Ascending aorta (tissue), 2 donors: ENCODE measurements around the gene PAQR5. TPM values are rescaled to one million over a fixed set of nuclear protein-coding genes. Genes with fewer than 3 reads are reported as not detected.

Experiments used
- DNase-seq, 2 donors: peaks; one replicate each; pipeline ENCODE4 v3.0.0-alpha.2; 2019; ENCODE audit warnings: low spot score in 2 of 2
- H3K27ac ChIP-seq, 2 donors: fragments of 200-600 bp; sonication (generic); one replicate each; pipeline ENCODE4 v1.5.1; 2016 to 2017; ENCODE audit warnings: mild to moderate bottlenecking in 1 of 2
- H3K27me3 ChIP-seq: fragments of 200-600 bp; sonication (generic); one replicate; pipeline ENCODE4 v1.5.1; 2017
- H3K36me3 ChIP-seq, 2 donors: fragments of 200-600 bp; sonication (generic); one replicate each; pipeline ENCODE4 v1.5.1; 2016
- H3K4me1 ChIP-seq, 2 donors: fragments of 200-600 bp; sonication (generic); one replicate each; pipeline ENCODE4 v1.5.1; 2016 to 2017; ENCODE audit warnings: mild to moderate bottlenecking in 1 of 2
- H3K4me3 ChIP-seq, 2 donors: fragments of 200-600 bp; sonication (generic); one replicate each; pipeline ENCODE4 v1.5.1; 2016 to 2017; ENCODE audit warnings: mild to moderate bottlenecking in 1 of 2
- H3K9me3 ChIP-seq, 2 donors: fragments of 200-600 bp; sonication (generic); one replicate each; pipeline ENCODE4 v1.5.1; 2016
- CTCF ChIP-seq, 3 experiments: fragments of 200-600 bp in 2 of 3; fragments of 450-650 bp in 1 of 3; sonication (generic) in 2 of 3; IDR thresholded peaks; one replicate each; pipeline ENCODE4 v1.5.1; 2016 to 2019; ENCODE audit warnings: antibody characterized with exemption in 3 of 3, mild to moderate bottlenecking in 1 of 3, moderate library complexity in 1 of 3
- intact Hi-C: fragments of 100-400 bp; cut with DNase I; formaldehyde crosslinking; loops from one replicate; pipeline ENCODE4 v1.15.1; 2023
- total RNA-seq: library from RNA; depleted of rRNA; stranded (reverse); fragments of >200 nt; gene quantifications from one replicate; pipeline ENCODE4 v1.1.0, GENCODE V29; 2016

Gene PAQR5
- total RNA-seq, 1 donor from 2014 or later = 1.1 TPM

GRCh38 chr15:69320977-69321554 is 22.4 kb downstream of the PAQR5 start:
- H3K9me3 ChIP-seq = no peaks in the 10 kb centered on the region
- H3K27me3 ChIP-seq = no peaks in the 10 kb centered on the region
- no peak overlapping the region for H3K27ac ChIP-seq
- no peak for DNase-seq
- intact Hi-C loops = no loop called here
- H3K4me1 ChIP-seq = no peaks in the 10 kb centered on the region
- no peak overlapping the region for H3K4me3 ChIP-seq
- no peaks in the 10 kb centered on the region for H3K36me3 ChIP-seq
- TF ChIP-seq CTCF (IDR thresholded peaks at IDR 0.05) = no peak

GRCh38 chr15:69323893-69324430 is 25.2 kb downstream of the PAQR5 start:
- Histone ChIP-seq H3K27ac (no peak overlapping the region), H3K4me3 (no peak overlapping the region), H3K9me3 (no peaks in the 10 kb centered on the region), H3K36me3 (no peaks in the 10 kb centered on the region), H3K27me3 (no peaks in the 10 kb centered on the region), H3K4me1 (no peaks in the 10 kb centered on the region)
- intact Hi-C loops = no loop called here
- DNase-seq = no peak
- TF ChIP-seq CTCF (IDR thresholded peaks at IDR 0.05) = no peak

GRCh38 chr15:69324565-69324964 is 25.9 kb downstream of the PAQR5 start:
- H3K9me3 ChIP-seq = no peaks in the 10 kb centered on the region
- no peaks in the 10 kb centered on the region for H3K27me3 ChIP-seq
- H3K27ac ChIP-seq = no peak overlapping the region
- intact Hi-C loops = no loop called here
- DNase-seq = no peak
- no peak overlapping the region for H3K4me3 ChIP-seq
- H3K4me1 ChIP-seq = no peaks in the 10 kb centered on the region
- no peaks in the 10 kb centered on the region for H3K36me3 ChIP-seq
- no peak for TF ChIP-seq CTCF (IDR thresholded peaks at IDR 0.05)

- H3K9me3 ChIP-seq = no peaks in the 10 kb centered on the region
- TF ChIP-seq CTCF (IDR thresholded peaks at IDR 0.05) = no peak
- DNase-seq = no peak
- H3K36me3 ChIP-seq = no peaks in the 10 kb centered on the region
- no peaks in the 10 kb centered on the region for H3K4me1 ChIP-seq
- H3K27ac ChIP-seq = no peak overlapping the region
- H3K27me3 ChIP-seq = no peaks in the 10 kb centered on the region
- intact Hi-C loops = no loop called here
- no peak overlapping the region for H3K4me3 ChIP-seq
Observed at GRCh38 chr15:69325456-69325971, 26.8 kb downstream of the PAQR5 start.

- TF ChIP-seq CTCF (IDR thresholded peaks at IDR 0.05) = no peak
- Histone ChIP-seq H3K4me3 (no peak overlapping the region), H3K36me3 (no peaks in the 10 kb centered on the region), H3K27me3 (no peaks in the 10 kb centered on the region), H3K4me1 (no peaks in the 10 kb centered on the region), H3K27ac (no peak overlapping the region), H3K9me3 (no peaks in the 10 kb centered on the region)
- no peak for DNase-seq
- intact Hi-C loops = no loop called here
Observed at GRCh38 chr15:69328080-69328479, 29.4 kb downstream of the PAQR5 start.
